ENCODE measurements around the gene PLEKHG1. TPM values are rescaled to one million over a fixed set of nuclear protein-coding genes. Genes with fewer than 3 reads are reported as not detected.

Gene PLEKHG1
- 5.0 and 6.2 TPM in 2 replicates for total RNA-seq

DNA sequence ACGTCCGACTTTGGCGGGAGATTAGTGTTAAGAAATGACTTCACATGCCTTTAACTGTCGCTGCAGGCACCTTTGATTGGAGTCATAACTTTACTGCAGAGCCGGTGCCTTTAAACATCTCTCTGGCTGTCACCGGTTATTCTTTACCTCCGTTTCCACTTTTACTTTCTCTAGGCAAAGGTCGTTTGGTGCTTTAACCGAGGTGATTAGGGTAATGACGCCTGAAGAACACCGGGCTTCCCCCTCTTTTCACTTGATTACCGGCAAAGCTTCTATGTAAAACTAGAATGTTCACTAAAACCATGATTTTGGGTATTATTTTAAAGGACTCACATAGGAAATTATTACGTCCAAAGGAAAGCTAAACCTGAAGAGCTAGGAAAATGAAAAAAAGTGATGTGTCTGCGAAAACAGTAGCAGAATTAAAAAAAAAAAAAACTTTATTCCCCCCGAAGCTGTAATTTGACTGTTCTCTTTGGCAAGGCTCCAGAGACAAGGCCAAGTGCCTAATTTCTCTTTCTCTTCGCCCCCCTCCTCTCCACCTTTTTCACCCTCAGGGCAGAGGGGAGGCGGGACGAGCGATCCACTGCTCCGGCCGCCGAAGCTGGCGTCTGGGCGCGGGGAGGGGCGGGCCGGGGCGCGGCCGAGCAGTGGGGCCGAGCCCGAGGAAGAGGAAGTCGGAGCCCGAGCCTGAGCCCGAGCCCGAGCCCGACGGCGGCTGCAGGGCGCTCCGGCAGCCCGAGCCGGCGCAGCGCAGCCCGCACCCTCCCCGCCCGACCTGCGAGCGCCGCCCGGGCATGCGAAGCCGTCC, at the start of gene PLEKHG1:
TSS of gene PLEKHG1 (plus strand) at position 687 of the 811 bp plus-strand sequence. CDS start 133,797 bp downstream, outside the sequence.

Other genes starting within 250 kb of the PLEKHG1 start
- gene IYD, start 230.9 kb upstream of the PLEKHG1 start, total RNA-seq, result under 0.01 TPM in 1 of 2 replicates, not detected in the other

Measured in aortic smooth muscle cell (primary cell).